ENCODE measurements around the gene VAV1.
A peak's percentile ranks its signal among the peaks of the same experiment; 100 is the strongest.

Gene VAV1

GRCh38 chr19:6806488-6806887 lies 34.0 kb downstream of the VAV1 start:
- Histone ChIP-seq H3K4me3 (ENCODE audit: low read depth, low read length) (no peak overlapping the region), H3K4me1 (ENCODE audit: control insufficient read depth, insufficient read depth, low read length, unreplicated experiment) (peaks cover 8% of the 10 kb centered on the region), H3K27ac (ENCODE audit: low read depth, low read length) (no peak overlapping the region), H3K27me3 (ENCODE audit: insufficient read depth, low read length) (peaks cover 12% of the 10 kb centered on the region; the same call in 1 of the 2 replicates), H2AFZ (ENCODE audit: low read length, unreplicated experiment) (no peak overlapping the region), H3K36me3 (ENCODE audit: insufficient read depth, low read length) (no peaks in the 10 kb centered on the region), H3K79me2 (ENCODE audit: control insufficient read depth, insufficient read depth, low read length, unreplicated experiment) (no peaks in the 10 kb centered on the region)

GRCh38 chr19:6807291-6807690 lies 34.8 kb downstream of the VAV1 start:
- no peak overlapping the region for H3K4me3 ChIP-seq (ENCODE audit: low read depth, low read length)
- H2AFZ ChIP-seq (ENCODE audit: low read length, unreplicated experiment), result no peak overlapping the region
- H3K4me1 ChIP-seq (ENCODE audit: control insufficient read depth, insufficient read depth, low read length, unreplicated experiment), result peaks cover 3% of the 10 kb centered on the region
- H3K36me3 ChIP-seq (ENCODE audit: insufficient read depth, low read length), result no peaks in the 10 kb centered on the region
- no peaks in the 10 kb centered on the region for H3K79me2 ChIP-seq (ENCODE audit: control insufficient read depth, insufficient read depth, low read length, unreplicated experiment)
- peaks cover 12% of the 10 kb centered on the region; the same call in 1 of the 2 replicates for H3K27me3 ChIP-seq (ENCODE audit: insufficient read depth, low read length)
- no peak overlapping the region for H3K27ac ChIP-seq (ENCODE audit: low read depth, low read length)

GRCh38 chr19:6808494-6808893 lies 36.0 kb downstream of the VAV1 start:
- Histone ChIP-seq H3K36me3 (ENCODE audit: insufficient read depth, low read length) (no peaks in the 10 kb centered on the region), H3K4me3 (ENCODE audit: low read depth, low read length) (no peak overlapping the region), H3K79me2 (ENCODE audit: control insufficient read depth, insufficient read depth, low read length, unreplicated experiment) (no peaks in the 10 kb centered on the region), H3K4me1 (ENCODE audit: control insufficient read depth, insufficient read depth, low read length, unreplicated experiment) (no peaks in the 10 kb centered on the region), H3K27me3 (ENCODE audit: insufficient read depth, low read length) (peaks cover 12% of the 10 kb centered on the region; the same call in 1 of the 2 replicates), H2AFZ (ENCODE audit: low read length, unreplicated experiment) (no peak overlapping the region), H3K27ac (ENCODE audit: low read depth, low read length) (no peak overlapping the region)

DNA sequence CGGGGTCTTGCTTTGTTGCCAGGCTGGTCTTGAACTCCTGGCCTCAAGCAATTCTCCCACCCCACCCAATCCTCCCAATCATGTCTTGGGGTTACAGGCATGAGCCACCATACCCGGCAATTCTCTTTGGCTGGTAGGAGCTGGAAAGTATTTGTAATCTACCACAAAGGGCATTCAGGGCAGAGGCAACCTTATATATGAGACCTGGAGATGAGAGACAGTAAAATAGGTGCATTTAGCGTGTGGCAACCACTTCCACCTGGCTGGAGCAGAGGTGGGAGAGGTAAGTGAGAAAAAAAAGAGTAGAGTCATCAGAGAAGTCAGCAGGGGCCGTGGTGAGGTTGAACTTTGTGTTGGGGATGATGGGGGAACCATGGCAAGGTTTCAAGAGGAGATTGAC lies 36.8 kb downstream of the VAV1 start:
- no peak overlapping the region for H3K27ac ChIP-seq (ENCODE audit: low read depth, low read length)
- H3K79me2 ChIP-seq (ENCODE audit: control insufficient read depth, insufficient read depth, low read length, unreplicated experiment), result no peaks in the 10 kb centered on the region
- H3K36me3 ChIP-seq (ENCODE audit: insufficient read depth, low read length), result no peaks in the 10 kb centered on the region
- H3K27me3 ChIP-seq (ENCODE audit: insufficient read depth, low read length), result peaks cover 12% of the 10 kb centered on the region; the same call in 1 of the 2 replicates
- no peak overlapping the region for H3K4me3 ChIP-seq (ENCODE audit: low read depth, low read length)
- H3K4me1 ChIP-seq (ENCODE audit: control insufficient read depth, insufficient read depth, low read length, unreplicated experiment), result no peaks in the 10 kb centered on the region
- no peak overlapping the region for H2AFZ ChIP-seq (ENCODE audit: low read length, unreplicated experiment)

GRCh38 chr19:6811378-6811777 lies 38.9 kb downstream of the VAV1 start:
- no peaks in the 10 kb centered on the region for H3K36me3 ChIP-seq (ENCODE audit: insufficient read depth, low read length)
- peaks cover 12% of the 10 kb centered on the region; the same call in 1 of the 2 replicates for H3K27me3 ChIP-seq (ENCODE audit: insufficient read depth, low read length)
- H3K27ac ChIP-seq (ENCODE audit: low read depth, low read length), result no peak overlapping the region
- peak overlapping the region; percentile 60 for H2AFZ ChIP-seq (ENCODE audit: low read length, unreplicated experiment)
- H3K4me1 ChIP-seq (ENCODE audit: control insufficient read depth, insufficient read depth, low read length, unreplicated experiment), result no peaks in the 10 kb centered on the region
- no peak overlapping the region for H3K4me3 ChIP-seq (ENCODE audit: low read depth, low read length)
- H3K79me2 ChIP-seq (ENCODE audit: control insufficient read depth, insufficient read depth, low read length, unreplicated experiment), result no peaks in the 10 kb centered on the region

DNA sequence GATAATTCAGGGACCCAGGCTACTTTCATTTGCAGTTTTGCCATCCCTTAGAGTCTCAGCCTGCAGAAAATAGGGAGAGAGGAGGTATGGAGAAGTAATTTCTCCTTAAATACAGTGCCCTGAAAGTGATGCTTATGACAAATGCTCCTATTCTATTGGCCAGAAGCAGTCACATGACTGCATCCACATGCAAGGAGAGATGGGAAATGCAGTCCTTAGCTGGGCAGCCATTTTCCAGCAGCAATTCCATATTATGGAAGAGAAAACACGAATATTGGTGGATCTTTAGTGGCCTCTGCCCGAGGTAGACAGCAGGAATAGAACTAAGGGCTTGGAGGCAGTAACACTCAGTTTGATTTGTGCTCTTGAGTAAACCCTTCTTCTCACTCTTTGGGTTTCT lies 39.4 kb downstream of the VAV1 start:
- H2AFZ ChIP-seq (ENCODE audit: low read length, unreplicated experiment), result peak overlapping the region; percentile 60
- H3K4me3 ChIP-seq (ENCODE audit: low read depth, low read length), result no peak overlapping the region
- H3K79me2 ChIP-seq (ENCODE audit: control insufficient read depth, insufficient read depth, low read length, unreplicated experiment), result no peaks in the 10 kb centered on the region
- no peaks in the 10 kb centered on the region for H3K4me1 ChIP-seq (ENCODE audit: control insufficient read depth, insufficient read depth, low read length, unreplicated experiment)
- H3K27me3 ChIP-seq (ENCODE audit: insufficient read depth, low read length), result peaks cover 12% of the 10 kb centered on the region; the same call in 1 of the 2 replicates
- no peak overlapping the region for H3K27ac ChIP-seq (ENCODE audit: low read depth, low read length)
- no peaks in the 10 kb centered on the region for H3K36me3 ChIP-seq (ENCODE audit: insufficient read depth, low read length)

- Histone ChIP-seq H3K36me3 (ENCODE audit: insufficient read depth, low read length) (no peaks in the 10 kb centered on the region), H3K4me1 (ENCODE audit: control insufficient read depth, insufficient read depth, low read length, unreplicated experiment) (no peaks in the 10 kb centered on the region), H3K79me2 (ENCODE audit: control insufficient read depth, insufficient read depth, low read length, unreplicated experiment) (no peaks in the 10 kb centered on the region), H2AFZ (ENCODE audit: low read length, unreplicated experiment) (no peak overlapping the region), H3K27ac (ENCODE audit: low read depth, low read length) (no peak overlapping the region), H3K4me3 (ENCODE audit: low read depth, low read length) (no peak overlapping the region), H3K27me3 (ENCODE audit: insufficient read depth, low read length) (peaks cover 12% of the 10 kb centered on the region; the same call in 1 of the 2 replicates)
These were observed 40.1 kb downstream of the VAV1 start for GRCh38 chr19:6812612-6813011.

DNA sequence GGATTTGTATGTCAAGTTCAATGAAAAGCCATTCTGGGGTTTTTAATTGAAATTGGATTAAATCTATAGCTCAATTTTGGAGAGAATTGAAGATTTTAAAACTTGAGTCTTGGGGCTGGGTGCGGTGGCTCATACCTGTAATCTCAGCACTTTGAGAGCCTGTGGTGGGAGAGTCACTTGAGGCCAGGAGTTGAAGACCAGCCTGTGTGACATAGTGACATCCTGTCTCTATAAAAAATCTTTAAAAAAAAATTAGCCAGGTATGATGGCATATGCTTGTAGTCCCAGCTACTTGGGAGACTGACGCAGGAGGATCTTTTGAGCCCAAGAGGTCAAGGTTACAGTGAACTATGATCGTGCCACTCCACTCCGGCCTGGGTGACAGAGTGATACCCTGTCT lies 41.2 kb downstream of the VAV1 start:
- Histone ChIP-seq H2AFZ (ENCODE audit: low read length, unreplicated experiment) (no peak overlapping the region), H3K79me2 (ENCODE audit: control insufficient read depth, insufficient read depth, low read length, unreplicated experiment) (no peaks in the 10 kb centered on the region), H3K27me3 (ENCODE audit: insufficient read depth, low read length) (peaks cover 8% of the 10 kb centered on the region; the same call in 1 of the 2 replicates), H3K27ac (ENCODE audit: low read depth, low read length) (no peak overlapping the region), H3K4me3 (ENCODE audit: low read depth, low read length) (no peak overlapping the region), H3K4me1 (ENCODE audit: control insufficient read depth, insufficient read depth, low read length, unreplicated experiment) (no peaks in the 10 kb centered on the region), H3K36me3 (ENCODE audit: insufficient read depth, low read length) (no peaks in the 10 kb centered on the region)

DNA sequence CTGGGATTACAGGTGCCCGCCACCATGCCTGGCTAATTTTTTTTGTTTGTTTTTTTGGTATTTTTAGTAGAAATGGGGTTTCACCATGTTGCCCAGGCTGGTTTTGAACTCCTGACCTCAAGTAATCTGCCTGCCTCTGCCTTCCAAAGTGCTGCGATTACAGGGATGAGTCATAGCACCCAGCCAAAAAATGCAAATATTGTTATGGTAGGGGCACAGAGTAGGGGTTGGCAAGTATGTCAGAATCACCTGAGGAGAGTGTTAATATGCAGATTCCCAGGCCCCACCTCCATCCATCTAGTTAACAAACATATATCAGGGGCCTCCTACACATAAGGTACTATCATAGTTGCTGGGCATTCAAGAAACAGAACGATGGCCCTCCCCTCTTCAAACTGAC lies 44.7 kb downstream of the VAV1 start:
- Histone ChIP-seq H3K36me3 (ENCODE audit: insufficient read depth, low read length) (no peaks in the 10 kb centered on the region), H2AFZ (ENCODE audit: low read length, unreplicated experiment) (no peak overlapping the region), H3K27me3 (ENCODE audit: insufficient read depth, low read length) (no peaks in the 10 kb centered on the region; the same call in 1 of the 2 replicates), H3K27ac (ENCODE audit: low read depth, low read length) (no peak overlapping the region), H3K4me3 (ENCODE audit: low read depth, low read length) (no peak overlapping the region), H3K79me2 (ENCODE audit: control insufficient read depth, insufficient read depth, low read length, unreplicated experiment) (no peaks in the 10 kb centered on the region), H3K4me1 (ENCODE audit: control insufficient read depth, insufficient read depth, low read length, unreplicated experiment) (no peaks in the 10 kb centered on the region)

- H3K27me3 ChIP-seq (ENCODE audit: insufficient read depth, low read length), result no peaks in the 10 kb centered on the region; the same call in 1 of the 2 replicates
- no peaks in the 10 kb centered on the region for H3K4me1 ChIP-seq (ENCODE audit: control insufficient read depth, insufficient read depth, low read length, unreplicated experiment)
- H2AFZ ChIP-seq (ENCODE audit: low read length, unreplicated experiment), result no peak overlapping the region
- no peaks in the 10 kb centered on the region for H3K36me3 ChIP-seq (ENCODE audit: insufficient read depth, low read length)
- no peak overlapping the region for H3K27ac ChIP-seq (ENCODE audit: low read depth, low read length)
- H3K79me2 ChIP-seq (ENCODE audit: control insufficient read depth, insufficient read depth, low read length, unreplicated experiment), result no peaks in the 10 kb centered on the region
- H3K4me3 ChIP-seq (ENCODE audit: low read depth, low read length), result no peak overlapping the region
These were observed 45.7 kb downstream of the VAV1 start for GRCh38 chr19:6818246-6818645.

DNA sequence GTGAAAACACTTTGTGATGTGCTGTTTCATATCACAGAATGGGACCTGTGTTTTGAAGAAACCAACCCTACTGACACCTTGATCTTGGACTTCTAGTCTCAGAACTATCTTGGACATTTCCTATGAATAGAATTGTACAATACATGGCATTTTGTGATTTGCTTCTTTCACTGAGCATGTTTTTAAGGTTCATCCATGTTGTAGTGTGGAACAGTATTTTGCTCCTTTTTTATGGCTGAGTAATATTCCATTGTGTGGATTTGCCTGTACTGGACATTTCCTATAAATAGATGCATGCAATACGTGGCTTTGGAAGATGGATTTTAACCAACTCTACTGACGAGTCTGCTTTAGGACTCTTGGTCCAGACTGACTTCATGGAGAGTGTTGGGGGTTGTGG lies 46.8 kb downstream of the VAV1 start:
- Histone ChIP-seq H3K27ac (ENCODE audit: low read depth, low read length) (no peak overlapping the region), H2AFZ (ENCODE audit: low read length, unreplicated experiment) (no peak overlapping the region), H3K27me3 (ENCODE audit: insufficient read depth, low read length) (no peaks in the 10 kb centered on the region; the same call in 1 of the 2 replicates), H3K36me3 (ENCODE audit: insufficient read depth, low read length) (no peaks in the 10 kb centered on the region), H3K79me2 (ENCODE audit: control insufficient read depth, insufficient read depth, low read length, unreplicated experiment) (no peaks in the 10 kb centered on the region), H3K4me3 (ENCODE audit: low read depth, low read length) (no peak overlapping the region), H3K4me1 (ENCODE audit: control insufficient read depth, insufficient read depth, low read length, unreplicated experiment) (no peaks in the 10 kb centered on the region)

Measured in ACC112 (cell line).